Measurements from ENCODE around the gene TIGD2. TPM values are rescaled to one million over a fixed set of nuclear protein-coding genes. Genes with fewer than 3 reads are reported as not detected.

Gene TIGD2
- total RNA-seq (1 to 10 TPM; 3.1 to 3.2 TPM), total RNA-seq (9.7 to 11.2 reads per million in 2 donors)

- Mint-ChIP-seq H3K4me3 (peak within 1 kb of the TSS; percentile 92), H3K36me3 (ENCODE audit: low read depth) (peaks cover 2% of the 10 kb centered on the region), H3K27ac (peak within 1 kb of the TSS; percentile 59)
These were observed at the start of gene TIGD2 for GRCh38 chr4:89110986-89111832. TSS of gene TIGD2 (plus strand) at chr4:89111533. CDS start at chr4:89112975, 1,442 bp downstream.

GRCh38 chr4:89064848-89065247 lies 46.5 kb upstream of the TIGD2 start:
- H3K4me3 Mint-ChIP-seq: no peak overlapping the region
- H3K36me3 Mint-ChIP-seq (ENCODE audit: low read depth): peaks cover 6% of the 10 kb centered on the region
- no peaks in the 10 kb centered on the region for H3K9me3 ChIP-seq (ENCODE audit: control insufficient read depth, low read length, poor library complexity, severe bottlenecking)
- no peak overlapping the region for H3K27ac Mint-ChIP-seq
- ATAC-seq (no peak), DNase-seq (no peak)
- no peaks in the 10 kb centered on the region for H3K27me3 Mint-ChIP-seq
- H3K4me1 Mint-ChIP-seq: peaks cover 3% of the 10 kb centered on the region

More at GRCh38 chr4:89110986-89111832, at the start of gene TIGD2:
- H3K9me3 ChIP-seq (ENCODE audit: control insufficient read depth, low read length, poor library complexity, severe bottlenecking): no peaks in the 10 kb centered on the region
- H3K4me1 Mint-ChIP-seq: peaks cover 24% of the 10 kb centered on the region
- DNase-seq (peak; percentile 79 to 94 (median 89)), ATAC-seq (peak; percentile 92)
- peaks cover 19% of the 10 kb centered on the region for H3K27me3 Mint-ChIP-seq

- Mint-ChIP-seq H3K4me1 (peaks cover 3% of the 10 kb centered on the region), H3K4me3 (no peak overlapping the region), H3K27ac (no peak overlapping the region), H3K27me3 (peaks cover 7% of the 10 kb centered on the region), H3K36me3 (ENCODE audit: low read depth) (peaks cover 2% of the 10 kb centered on the region)
- no peaks in the 10 kb centered on the region for H3K9me3 ChIP-seq (ENCODE audit: control insufficient read depth, low read length, poor library complexity, severe bottlenecking)
- DNase-seq: no peak
- no peak for ATAC-seq
These were observed 43.9 kb upstream of the TIGD2 start for GRCh38 chr4:89067417-89067816.

- no peaks in the 10 kb centered on the region for H3K9me3 ChIP-seq (ENCODE audit: control insufficient read depth, low read length, poor library complexity, severe bottlenecking)
- peaks cover 2% of the 10 kb centered on the region for H3K36me3 Mint-ChIP-seq (ENCODE audit: low read depth)
- no peak for ATAC-seq
- H3K27ac Mint-ChIP-seq: no peak overlapping the region
- H3K4me3 Mint-ChIP-seq: no peak overlapping the region
- H3K4me1 Mint-ChIP-seq: peaks cover 3% of the 10 kb centered on the region
- DNase-seq: no peak
- peaks cover 7% of the 10 kb centered on the region for H3K27me3 Mint-ChIP-seq
These were observed 41.9 kb upstream of the TIGD2 start for GRCh38 chr4:89069481-89069880.

GRCh38 chr4:89070041-89070440 lies 41.3 kb upstream of the TIGD2 start:
- H3K4me3 Mint-ChIP-seq: no peak overlapping the region
- DNase-seq (no peak), ATAC-seq (no peak)
- no peaks in the 10 kb centered on the region for H3K9me3 ChIP-seq (ENCODE audit: control insufficient read depth, low read length, poor library complexity, severe bottlenecking)
- no peak overlapping the region for H3K27ac Mint-ChIP-seq
- H3K27me3 Mint-ChIP-seq: peaks cover 7% of the 10 kb centered on the region
- H3K36me3 Mint-ChIP-seq (ENCODE audit: low read depth): peaks cover 2% of the 10 kb centered on the region
- peaks cover 3% of the 10 kb centered on the region for H3K4me1 Mint-ChIP-seq

GRCh38 chr4:89071311-89071710 lies 40.0 kb upstream of the TIGD2 start:
- Mint-ChIP-seq H3K27ac (no peak overlapping the region), H3K4me3 (no peak overlapping the region), H3K4me1 (peaks cover 3% of the 10 kb centered on the region), H3K36me3 (ENCODE audit: low read depth) (peaks cover 2% of the 10 kb centered on the region), H3K27me3 (peaks cover 7% of the 10 kb centered on the region)
- ATAC-seq (no peak), DNase-seq (no peak)
- no peaks in the 10 kb centered on the region for H3K9me3 ChIP-seq (ENCODE audit: control insufficient read depth, low read length, poor library complexity, severe bottlenecking)

GRCh38 chr4:89072921-89073320 lies 38.4 kb upstream of the TIGD2 start:
- DNase-seq: no peak
- peaks cover 7% of the 10 kb centered on the region for H3K27me3 Mint-ChIP-seq
- peaks cover 3% of the 10 kb centered on the region for H3K4me1 Mint-ChIP-seq
- no peak overlapping the region for H3K27ac Mint-ChIP-seq
- no peak for ATAC-seq
- H3K36me3 Mint-ChIP-seq (ENCODE audit: low read depth): peaks cover 2% of the 10 kb centered on the region
- no peak overlapping the region for H3K4me3 Mint-ChIP-seq
- peaks cover 4% of the 10 kb centered on the region for H3K9me3 ChIP-seq (ENCODE audit: control insufficient read depth, low read length, poor library complexity, severe bottlenecking)

GRCh38 chr4:89077761-89078160 lies 33.6 kb upstream of the TIGD2 start:
- ATAC-seq: no peak
- H3K4me3 Mint-ChIP-seq: no peak overlapping the region

GRCh38 chr4:89078300-89078699 lies 33.0 kb upstream of the TIGD2 start:
- no peak overlapping the region for H3K4me3 Mint-ChIP-seq
- peaks cover 4% of the 10 kb centered on the region for H3K9me3 ChIP-seq (ENCODE audit: control insufficient read depth, low read length, poor library complexity, severe bottlenecking)
- ATAC-seq: no peak
- no peak for DNase-seq
- H3K27me3 Mint-ChIP-seq: no peaks in the 10 kb centered on the region
- no peaks in the 10 kb centered on the region for H3K36me3 Mint-ChIP-seq (ENCODE audit: low read depth)
- H3K27ac Mint-ChIP-seq: no peak overlapping the region
- peaks cover 2% of the 10 kb centered on the region for H3K4me1 Mint-ChIP-seq

More at GRCh38 chr4:89077761-89078160, 33.6 kb upstream of the TIGD2 start:
- Mint-ChIP-seq H3K4me1 (peaks cover 2% of the 10 kb centered on the region), H3K36me3 (ENCODE audit: low read depth) (no peaks in the 10 kb centered on the region), H3K27me3 (no peaks in the 10 kb centered on the region), H3K27ac (no peak overlapping the region)
- H3K9me3 ChIP-seq (ENCODE audit: control insufficient read depth, low read length, poor library complexity, severe bottlenecking): peaks cover 4% of the 10 kb centered on the region
- no peak for DNase-seq

- H3K36me3 Mint-ChIP-seq (ENCODE audit: low read depth): no peaks in the 10 kb centered on the region
- ATAC-seq: no peak
- no peak for DNase-seq
- H3K4me1 Mint-ChIP-seq: peaks cover 5% of the 10 kb centered on the region
- peaks cover 13% of the 10 kb centered on the region for H3K27me3 Mint-ChIP-seq
- no peaks in the 10 kb centered on the region for H3K9me3 ChIP-seq (ENCODE audit: control insufficient read depth, low read length, poor library complexity, severe bottlenecking)
- no peak overlapping the region for H3K4me3 Mint-ChIP-seq
- H3K27ac Mint-ChIP-seq: no peak overlapping the region
These were observed 12.3 kb upstream of the TIGD2 start for GRCh38 chr4:89099034-89099433.

GRCh38 chr4:89099471-89099870 lies 11.9 kb upstream of the TIGD2 start:
- Mint-ChIP-seq H3K27ac (no peak overlapping the region), H3K4me3 (no peak overlapping the region), H3K4me1 (peaks cover 5% of the 10 kb centered on the region), H3K27me3 (peaks cover 16% of the 10 kb centered on the region), H3K36me3 (ENCODE audit: low read depth) (no peaks in the 10 kb centered on the region)
- H3K9me3 ChIP-seq (ENCODE audit: control insufficient read depth, low read length, poor library complexity, severe bottlenecking): no peaks in the 10 kb centered on the region
- DNase-seq (no peak), ATAC-seq (no peak)

- ATAC-seq (no peak), DNase-seq (no peak)
- H3K27me3 Mint-ChIP-seq: peaks cover 18% of the 10 kb centered on the region
- no peaks in the 10 kb centered on the region for H3K36me3 Mint-ChIP-seq (ENCODE audit: low read depth)
- no peak overlapping the region for H3K27ac Mint-ChIP-seq
- H3K9me3 ChIP-seq (ENCODE audit: control insufficient read depth, low read length, poor library complexity, severe bottlenecking): no peaks in the 10 kb centered on the region
- peaks cover 5% of the 10 kb centered on the region for H3K4me1 Mint-ChIP-seq
- H3K4me3 Mint-ChIP-seq: no peak overlapping the region
These were observed 10.5 kb upstream of the TIGD2 start for GRCh38 chr4:89100853-89101252.

GRCh38 chr4:89101256-89102161 lies 9.8 kb upstream of the TIGD2 start:
- Mint-ChIP-seq H3K4me1 (peaks cover 5% of the 10 kb centered on the region), H3K4me3 (no peak overlapping the region), H3K36me3 (ENCODE audit: low read depth) (no peaks in the 10 kb centered on the region), H3K27me3 (peaks cover 18% of the 10 kb centered on the region), H3K27ac (no peak overlapping the region)
- H3K9me3 ChIP-seq (ENCODE audit: control insufficient read depth, low read length, poor library complexity, severe bottlenecking): no peaks in the 10 kb centered on the region
- ATAC-seq: peak; percentile 41
- DNase-seq: no peak

Measured in T-helper 17 cell (primary cell).